ENCODE data around the gene GRM4. TPM values are rescaled to one million over a fixed set of nuclear protein-coding genes. Genes with fewer than 3 reads are reported as not detected.

Gene GRM4
- total and polyA plus RNA-seq, 9 of the 15 experiments (the other 6 are each of a cell fraction or from before 2014, with no cell fraction given) = 0.18 TPM; not detected in 8

DNA sequence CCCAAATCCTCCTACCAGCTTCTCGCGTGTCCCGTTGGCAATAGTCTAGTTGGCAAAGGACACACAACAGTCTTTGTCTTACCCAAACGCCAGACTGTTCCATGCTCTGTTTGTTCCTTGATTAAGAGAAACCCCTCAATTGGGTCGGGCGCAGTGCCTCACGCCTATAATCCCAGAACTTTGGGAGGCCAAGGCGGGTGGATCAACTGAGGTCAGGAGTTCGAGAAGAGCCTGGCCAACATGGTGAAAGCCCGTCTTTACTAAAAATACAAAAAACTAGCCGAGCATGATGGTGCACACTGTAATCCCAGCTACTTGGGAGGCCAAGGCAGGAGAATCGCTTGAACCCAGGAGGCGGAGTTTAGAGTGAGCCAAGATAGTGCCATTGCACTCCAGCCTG is 153.7 kb downstream of the GRM4 start (continued):
- no peak for TF ChIP-seq ZC3H4 (CRISPR knock-in tag; IDR thresholded peaks at IDR 0.05; ENCODE audit: borderline replicate concordance)

DNA sequence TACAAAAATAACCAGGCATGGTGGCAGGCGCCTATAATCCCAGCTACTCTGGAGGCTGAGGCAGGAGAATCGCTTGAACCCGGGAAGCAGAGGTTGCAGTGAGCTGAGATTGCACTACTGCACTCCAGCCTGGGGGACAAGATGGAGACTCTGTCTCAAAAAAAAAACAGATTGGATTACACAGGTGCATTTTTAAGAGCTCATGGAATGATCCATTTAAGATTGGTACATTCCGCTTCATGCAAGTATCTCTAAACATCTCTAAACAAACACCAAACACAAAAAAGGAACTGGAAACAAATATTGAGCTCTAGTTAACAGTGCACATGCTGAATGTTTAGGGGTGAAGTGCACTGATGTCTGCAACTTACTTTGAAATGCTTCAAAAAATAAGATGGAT is 154.3 kb downstream of the GRM4 start:
- TF ChIP-seq NFXL1 (CRISPR knock-in tag; IDR thresholded peaks at IDR 0.05) = no peak
- TF ChIP-seq, protein P1, sequence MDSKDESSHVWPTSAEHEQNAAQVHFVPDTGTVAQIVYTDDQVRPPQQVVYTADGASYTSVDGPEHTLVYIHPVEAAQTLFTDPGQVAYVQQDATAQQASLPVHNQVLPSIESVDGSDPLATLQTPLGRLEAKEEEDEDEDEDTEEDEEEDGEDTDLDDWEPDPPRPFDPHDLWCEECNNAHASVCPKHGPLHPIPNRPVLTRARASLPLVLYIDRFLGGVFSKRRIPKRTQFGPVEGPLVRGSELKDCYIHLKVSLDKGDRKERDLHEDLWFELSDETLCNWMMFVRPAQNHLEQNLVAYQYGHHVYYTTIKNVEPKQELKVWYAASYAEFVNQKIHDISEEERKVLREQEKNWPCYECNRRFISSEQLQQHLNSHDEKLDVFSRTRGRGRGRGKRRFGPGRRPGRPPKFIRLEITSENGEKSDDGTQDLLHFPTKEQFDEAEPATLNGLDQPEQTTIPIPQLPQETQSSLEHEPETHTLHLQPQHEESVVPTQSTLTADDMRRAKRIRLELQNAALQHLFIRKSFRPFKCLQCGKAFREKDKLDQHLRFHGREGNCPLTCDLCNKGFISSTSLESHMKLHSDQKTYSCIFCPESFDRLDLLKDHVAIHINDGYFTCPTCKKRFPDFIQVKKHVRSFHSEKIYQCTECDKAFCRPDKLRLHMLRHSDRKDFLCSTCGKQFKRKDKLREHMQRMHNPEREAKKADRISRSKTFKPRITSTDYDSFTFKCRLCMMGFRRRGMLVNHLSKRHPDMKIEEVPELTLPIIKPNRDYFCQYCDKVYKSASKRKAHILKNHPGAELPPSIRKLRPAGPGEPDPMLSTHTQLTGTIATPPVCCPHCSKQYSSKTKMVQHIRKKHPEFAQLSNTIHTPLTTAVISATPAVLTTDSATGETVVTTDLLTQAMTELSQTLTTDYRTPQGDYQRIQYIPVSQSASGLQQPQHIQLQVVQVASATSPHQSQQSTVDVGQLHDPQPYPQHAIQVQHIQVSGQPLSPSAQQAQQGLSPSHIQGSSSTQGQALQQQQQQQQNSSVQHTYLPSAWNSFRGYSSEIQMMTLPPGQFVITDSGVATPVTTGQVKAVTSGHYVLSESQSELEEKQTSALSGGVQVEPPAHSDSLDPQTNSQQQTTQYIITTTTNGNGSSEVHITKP (IDR thresholded peaks at IDR 0.05; ENCODE audit: partially characterized antibody) = peak; percentile 35
- BruUV-seq (replicated peaks) = no TSS peak
- ChIA-PET CTCF (ENCODE audit: low intra/inter-chr PET ratio) (no interaction called here), POLR2A (interaction anchor here (1.1 kb wide), 1 partner anchor 8 kb away, joined by 3 read pairs; no protein-coding TSS in a partner anchor)
- Histone ChIP-seq H3K4me3 (no peak overlapping the region), H3K4me1 (replicated peaks in 1 of 2; ENCODE audit: control insufficient read depth in 2 of 2, insufficient read depth in 2 of 2, low read length in 2 of 2) (peaks cover 0 to 11% of the 10 kb centered on the region in 2 experiments; a peak in 1 of 5 replicates), H3K9me1 (ENCODE audit: control insufficient read depth, insufficient read depth, low read length) (no peaks in the 10 kb centered on the region), H3K9me3 (replicated peaks; ENCODE audit: control insufficient read depth, insufficient read depth, low read depth, low read length) (no peaks in the 10 kb centered on the region), H3K4me2 (ENCODE audit: insufficient read depth, low read length) (no peak overlapping the region), H3K27ac (ENCODE audit: extremely low read depth, low read depth, low read length) (no peak overlapping the region), H2AFZ (ENCODE audit: low read depth, low read length) (no peak overlapping the region), H3K27me3 (ENCODE audit: control insufficient read depth in 2 of 2, insufficient read depth in 2 of 2, low read length in 2 of 2) (peaks cover 17 to 77% of the 10 kb centered on the region in 2 experiments), H3K79me2 (ENCODE audit: control insufficient read depth, insufficient read depth, low read length) (no peaks in the 10 kb centered on the region), H3K9ac (ENCODE audit: insufficient read depth in 1 of 2, low read depth in 2 of 2, low read length in 2 of 2) (no peak overlapping the region), H3K36me3 (ENCODE audit: control insufficient read depth, insufficient read depth, low read length) (no peaks in the 10 kb centered on the region), H4K20me1 (replicated peaks; ENCODE audit: control insufficient read depth, insufficient read depth, low read length) (no peaks in the 10 kb centered on the region)
- DNase-seq (ENCODE audit: extremely low read depth in 1 of 4, low spot score in 3 of 4) = no peak
- intact Hi-C loops (cut with micrococcal nuclease) = no loop called here
- FAIRE-seq = no peak
- ATAC-seq = no peak
- 6% methylated on average over 4 of the region's 4 CpGs for WGBS (ENCODE audit: insufficient coverage, low coverage, missing lambda C conversion rate)
- in situ Hi-C loops (cut with MboI) = no loop called here
